Stimulated activated naive B cell treated with anti-CD40 and anti-IgM and Interleukin-4, amounts not matched to agents 10 μg/mL and 1 μg/mL and 100 μg/mL, for 72 hours (primary cell): ENCODE results near the gene CAMTA2.

Experiments
- ATAC-seq, 2 donors: fragments of 150-1000 bp; cut with Tn5 transposase; replicated peaks; 2 replicates each; pipeline ENCODE4 v1.10.0; 2021; ENCODE audit warnings: moderate library complexity in 1 of 2
- DNase-seq: peaks from one replicate; pipeline ENCODE4 v3.0.0; 2021
- H3K27ac Mint-ChIP-seq: one replicate; pipeline ENCODE4 v1.8.0; 2022; ENCODE audit warnings: mild to moderate bottlenecking, mixed read lengths
- H3K27me3 Mint-ChIP-seq, 2 donors: one replicate each; pipeline ENCODE4 v1.8.0; 2022; ENCODE audit warnings: mixed read lengths in 2 of 2
- H3K36me3 Mint-ChIP-seq, 2 donors: one replicate each; pipeline ENCODE4 v1.8.0; 2022; ENCODE audit warnings: mixed read lengths in 2 of 2, mild to moderate bottlenecking in 1 of 2
- H3K4me1 Mint-ChIP-seq, 2 donors: one replicate each; pipeline ENCODE4 v1.8.0; 2022; ENCODE audit warnings: mixed read lengths in 2 of 2, mild to moderate bottlenecking in 1 of 2
- H3K4me3 Mint-ChIP-seq, 2 donors: one replicate each; pipeline ENCODE4 v1.8.0; 2022; ENCODE audit warnings: mild to moderate bottlenecking in 2 of 2, mixed read lengths in 2 of 2, moderate library complexity in 1 of 2
- H3K9me3 Mint-ChIP-seq, 2 donors: one replicate each; pipeline ENCODE4 v1.8.0; 2022; ENCODE audit warnings: mixed read lengths in 2 of 2, mild to moderate bottlenecking in 1 of 2

The CAMTA2 gene

GRCh38 chr17:4994081-4994595 lies 6.7 kb upstream of the CAMTA2 start:
- H3K4me1 Mint-ChIP-seq, result peaks cover 24 to 28% of the 10 kb centered on the region in 2 donors
- peaks cover 5 to 16% of the 10 kb centered on the region in 2 donors for H3K27me3 Mint-ChIP-seq
- H3K27ac Mint-ChIP-seq, result no peak overlapping the region
- no peak overlapping the region for H3K4me3 Mint-ChIP-seq
- no peaks in the 10 kb centered on the region for H3K9me3 Mint-ChIP-seq
- DNase-seq, result no peak
- peaks cover 14 to 18% of the 10 kb centered on the region in 2 donors for H3K36me3 Mint-ChIP-seq
- ATAC-seq, result no peak

- H3K9me3 Mint-ChIP-seq, result no peaks in the 10 kb centered on the region
- DNase-seq, result peak; percentile 65
- peaks cover 28 to 33% of the 10 kb centered on the region in 2 donors for H3K36me3 Mint-ChIP-seq
- peaks cover 43 to 49% of the 10 kb centered on the region in 2 donors for H3K4me1 Mint-ChIP-seq
- peak overlapping the region; percentile 98 to 99 for H3K4me3 Mint-ChIP-seq
- ATAC-seq, result peak; percentile 53 to 77
- H3K27me3 Mint-ChIP-seq, result no peaks in the 10 kb centered on the region
- H3K27ac Mint-ChIP-seq, result peak overlapping the region; percentile 97
Observed at GRCh38 chr17:4987767-4988567, 492 bp upstream of the CAMTA2 start.

DNA sequence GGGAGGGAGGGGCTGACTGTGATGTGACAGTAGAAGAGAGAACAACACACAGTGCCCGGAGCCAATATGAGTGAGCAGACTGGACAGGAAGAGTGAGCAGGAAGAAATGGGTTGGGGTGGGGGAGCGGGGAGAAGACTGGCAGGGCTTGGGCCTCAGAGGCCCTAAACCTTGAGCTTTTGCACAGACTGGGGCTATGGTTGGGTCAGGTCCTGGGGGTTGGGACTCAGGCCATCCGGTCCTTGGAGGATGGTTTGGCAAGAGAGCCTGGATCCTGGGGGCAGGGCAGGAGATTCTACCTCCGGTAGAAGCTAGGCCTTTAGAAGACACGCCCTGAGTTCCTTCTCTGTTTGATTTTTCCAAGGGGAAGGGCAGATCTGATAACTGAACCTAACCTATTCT lies 1.1 kb downstream of the CAMTA2 start:
- Mint-ChIP-seq H3K4me1 (peaks cover 49 to 65% of the 10 kb centered on the region in 2 donors), H3K4me3 (peak overlapping the region; percentile 98 to 99), H3K9me3 (no peaks in the 10 kb centered on the region), H3K27ac (peak overlapping the region; percentile 97), H3K27me3 (no peaks in the 10 kb centered on the region), H3K36me3 (peaks cover 40 to 43% of the 10 kb centered on the region in 2 donors)
- ATAC-seq (no peak), DNase-seq (no peak)

- Mint-ChIP-seq H3K9me3 (no peaks in the 10 kb centered on the region), H3K27ac (peak overlapping the region; percentile 32), H3K27me3 (no peaks in the 10 kb centered on the region), H3K4me3 (no peak overlapping the region), H3K36me3 (peaks cover 47 to 55% of the 10 kb centered on the region in 2 donors), H3K4me1 (peaks cover 53 to 70% of the 10 kb centered on the region in 2 donors)
- DNase-seq, result no peak
- ATAC-seq, result no peak
Observed at GRCh38 chr17:4982305-4982704, 5.2 kb downstream of the CAMTA2 start.

GRCh38 chr17:4980644-4981216 lies 6.7 kb downstream of the CAMTA2 start:
- no peak for DNase-seq
- H3K27me3 Mint-ChIP-seq, result no peaks in the 10 kb centered on the region
- H3K4me3 Mint-ChIP-seq, result no peak overlapping the region
- H3K9me3 Mint-ChIP-seq, result no peaks in the 10 kb centered on the region
- H3K27ac Mint-ChIP-seq, result peak overlapping the region; percentile 79
- peaks cover 45 to 63% of the 10 kb centered on the region in 2 donors for H3K36me3 Mint-ChIP-seq
- ATAC-seq, result peak; percentile 52 to 62
- peaks cover 42 to 56% of the 10 kb centered on the region in 2 donors for H3K4me1 Mint-ChIP-seq

- Mint-ChIP-seq H3K27ac (peak overlapping the region; percentile 48), H3K4me1 (peaks cover 42 to 53% of the 10 kb centered on the region in 2 donors), H3K36me3 (peaks cover 54 to 77% of the 10 kb centered on the region in 2 donors), H3K4me3 (no peak overlapping the region), H3K9me3 (no peaks in the 10 kb centered on the region), H3K27me3 (no peaks in the 10 kb centered on the region)
- ATAC-seq, result peak in 1 of 2 donors; percentile 45
- no peak for DNase-seq
Observed at GRCh38 chr17:4978726-4979125, 8.7 kb downstream of the CAMTA2 start.

DNA sequence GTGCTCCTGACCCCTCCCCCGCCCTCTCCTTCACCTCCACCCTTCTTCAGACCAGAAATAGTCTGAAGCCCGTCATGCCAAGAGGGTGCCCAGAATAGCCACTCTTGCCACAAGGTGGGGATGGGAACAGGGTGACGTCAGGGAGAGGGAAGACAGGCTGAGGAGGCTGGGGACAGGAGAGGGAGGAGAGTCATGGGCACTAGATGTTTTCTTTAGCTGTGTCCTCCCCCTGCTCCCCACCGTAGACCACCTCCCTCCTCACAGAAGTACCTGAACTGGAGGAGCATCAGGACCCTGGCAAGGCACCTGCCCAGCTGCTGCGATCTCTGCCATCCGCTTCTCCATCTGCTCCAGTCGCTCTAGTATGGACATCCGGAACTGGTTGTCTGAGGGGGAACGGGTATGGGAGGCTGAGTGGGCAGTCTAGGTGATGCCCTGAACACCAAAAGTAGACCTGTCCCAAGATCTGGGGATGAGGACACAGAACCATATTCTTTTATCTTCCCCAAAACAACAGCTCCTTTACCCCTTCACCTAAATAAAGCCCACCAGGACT lies 13.3 kb downstream of the CAMTA2 start:
- no peak overlapping the region for H3K4me3 Mint-ChIP-seq
- no peaks in the 10 kb centered on the region for H3K27me3 Mint-ChIP-seq
- peaks cover 55 to 68% of the 10 kb centered on the region in 2 donors for H3K36me3 Mint-ChIP-seq
- ATAC-seq (no peak), DNase-seq (no peak)
- H3K27ac Mint-ChIP-seq, result no peak overlapping the region
- H3K9me3 Mint-ChIP-seq, result no peaks in the 10 kb centered on the region
- peaks cover 16 to 26% of the 10 kb centered on the region in 2 donors for H3K4me1 Mint-ChIP-seq

GRCh38 chr17:4973256-4974114 lies 14.0 kb downstream of the CAMTA2 start:
- Mint-ChIP-seq H3K27ac (no peak overlapping the region), H3K4me1 (peaks cover 9 to 20% of the 10 kb centered on the region in 2 donors), H3K36me3 (peaks cover 54 to 60% of the 10 kb centered on the region in 2 donors), H3K9me3 (no peaks in the 10 kb centered on the region), H3K27me3 (no peaks in the 10 kb centered on the region), H3K4me3 (no peak overlapping the region)
- DNase-seq (no peak), ATAC-seq (no peak)

GRCh38 chr17:4972752-4973151 lies 14.7 kb downstream of the CAMTA2 start:
- DNase-seq, result no peak
- H3K36me3 Mint-ChIP-seq, result peaks cover 51 to 57% of the 10 kb centered on the region in 2 donors
- H3K4me1 Mint-ChIP-seq, result peaks cover 5 to 17% of the 10 kb centered on the region in 2 donors
- no peak overlapping the region for H3K4me3 Mint-ChIP-seq
- H3K27ac Mint-ChIP-seq, result no peak overlapping the region
- no peak for ATAC-seq
- H3K9me3 Mint-ChIP-seq, result no peaks in the 10 kb centered on the region
- no peaks in the 10 kb centered on the region for H3K27me3 Mint-ChIP-seq

DNA sequence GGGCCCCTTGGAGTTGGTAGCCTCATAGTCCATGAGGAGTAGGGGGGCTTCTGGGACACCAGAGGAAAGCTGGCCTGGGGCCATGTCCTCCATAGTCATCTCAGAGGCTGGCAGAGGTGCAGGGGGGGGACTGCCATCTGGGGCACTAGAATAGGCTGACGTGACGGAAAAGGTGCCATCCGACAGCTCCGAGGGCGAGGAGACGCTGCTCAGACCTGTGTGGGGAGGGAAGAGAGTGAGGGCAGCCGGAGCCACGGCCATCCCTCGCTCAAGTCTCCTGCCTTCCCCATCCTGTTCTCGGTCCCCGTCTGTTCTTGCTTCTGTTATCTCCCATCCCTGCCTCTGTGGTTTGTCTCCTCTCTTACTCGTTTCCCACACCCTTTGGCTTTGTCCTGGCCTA lies 15.2 kb downstream of the CAMTA2 start:
- Mint-ChIP-seq H3K36me3 (peaks cover 51 to 56% of the 10 kb centered on the region in 2 donors), H3K27ac (no peak overlapping the region), H3K4me3 (no peak overlapping the region), H3K9me3 (no peaks in the 10 kb centered on the region), H3K27me3 (no peaks in the 10 kb centered on the region), H3K4me1 (peaks cover 5 to 17% of the 10 kb centered on the region in 2 donors)
- no peak for ATAC-seq
- DNase-seq, result no peak

DNA sequence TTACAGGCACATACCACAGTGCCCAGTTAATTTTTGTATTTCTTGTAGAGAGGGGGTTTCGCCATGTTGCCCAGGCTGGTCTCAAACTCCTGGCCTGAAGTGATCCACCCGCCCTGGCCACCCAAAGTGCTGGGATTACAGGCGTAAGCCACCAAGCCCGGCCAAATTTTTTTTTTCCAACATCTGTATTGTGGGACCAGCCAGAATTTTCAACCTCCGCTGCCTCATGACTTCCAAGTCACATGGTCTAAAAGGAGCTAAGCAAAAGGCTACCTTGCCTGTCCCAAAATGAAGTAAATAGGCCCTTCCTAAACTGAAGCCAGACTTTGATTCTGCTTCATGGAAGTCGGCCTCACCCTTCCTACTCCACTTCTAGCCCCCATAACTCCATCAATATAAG lies 15.6 kb downstream of the CAMTA2 start:
- H3K9me3 Mint-ChIP-seq, result no peaks in the 10 kb centered on the region
- H3K4me1 Mint-ChIP-seq, result peaks cover 5 to 17% of the 10 kb centered on the region in 2 donors
- H3K27me3 Mint-ChIP-seq, result no peaks in the 10 kb centered on the region
- DNase-seq (no peak), ATAC-seq (no peak)
- H3K36me3 Mint-ChIP-seq, result peaks cover 50 to 52% of the 10 kb centered on the region in 2 donors
- no peak overlapping the region for H3K27ac Mint-ChIP-seq
- no peak overlapping the region for H3K4me3 Mint-ChIP-seq

DNA sequence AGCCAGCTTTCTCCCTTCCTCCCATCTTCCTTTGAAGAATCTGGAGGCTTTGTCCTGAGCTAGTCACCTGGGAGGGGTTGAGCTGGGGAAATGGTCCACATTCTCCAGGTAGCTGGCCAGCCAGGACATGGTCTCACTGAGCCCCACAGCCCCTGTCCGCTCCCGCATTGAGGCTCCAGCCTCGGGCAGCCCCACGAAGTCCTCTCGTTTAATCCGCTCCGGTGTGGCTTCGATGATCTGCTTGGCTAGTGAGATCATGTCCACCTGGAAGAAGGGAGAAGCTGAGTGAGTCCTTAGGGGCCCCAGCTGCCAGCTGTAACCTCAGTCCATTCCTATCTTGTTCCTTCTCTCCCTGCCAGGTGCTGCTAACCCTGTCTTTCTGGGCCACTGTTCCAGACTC lies 17.2 kb downstream of the CAMTA2 start:
- no peak overlapping the region for H3K4me3 Mint-ChIP-seq
- H3K9me3 Mint-ChIP-seq, result no peaks in the 10 kb centered on the region
- no peaks in the 10 kb centered on the region for H3K27me3 Mint-ChIP-seq
- DNase-seq (no peak), ATAC-seq (no peak)
- peaks cover 15 to 23% of the 10 kb centered on the region in 2 donors for H3K4me1 Mint-ChIP-seq
- H3K36me3 Mint-ChIP-seq, result peaks cover 51 to 52% of the 10 kb centered on the region in 2 donors
- H3K27ac Mint-ChIP-seq, result peak overlapping the region; percentile 43

- Mint-ChIP-seq H3K4me1 (peaks cover 17 to 24% of the 10 kb centered on the region in 2 donors), H3K27ac (no peak overlapping the region), H3K4me3 (no peak overlapping the region), H3K27me3 (no peaks in the 10 kb centered on the region), H3K36me3 (peaks cover 50 to 52% of the 10 kb centered on the region in 2 donors), H3K9me3 (no peaks in the 10 kb centered on the region)
- DNase-seq, result no peak
- no peak for ATAC-seq
Observed at GRCh38 chr17:4969551-4970173, 17.8 kb downstream of the CAMTA2 start.
